Neural crest cell (in vitro differentiated cells): ENCODE results near the gene KCNN2. TPM values are rescaled to one million over a fixed set of nuclear protein-coding genes. Genes with fewer than 3 reads are reported as not detected.

Source experiments
- DNase-seq: peaks from one replicate; pipeline ENCODE4 v3.0.0; 2021; ENCODE audit warnings: low read depth, mixed read lengths, low spot score
- H3K27ac Mint-ChIP-seq: one replicate; pipeline ENCODE4 v1.8.0; 2021; ENCODE audit warnings: mild to moderate bottlenecking, mixed read lengths; ENCODE audit not compliant: unreplicated experiment
- H3K27me3 Mint-ChIP-seq: 2 replicates; pipeline ENCODE4 v1.8.0; 2021; ENCODE audit warnings: low read depth, mild to moderate bottlenecking, mixed read lengths
- H3K36me3 Mint-ChIP-seq: 2 replicates; pipeline ENCODE4 v1.8.0; 2021; ENCODE audit warnings: low read depth, mild to moderate bottlenecking, mixed read lengths
- H3K4me1 Mint-ChIP-seq: 2 replicates; pipeline ENCODE4 v1.8.0; 2021; ENCODE audit warnings: mixed read lengths
- H3K4me3 Mint-ChIP-seq: one replicate; pipeline ENCODE4 v1.8.0; 2021; ENCODE audit warnings: mild to moderate bottlenecking, mixed read lengths
- H3K9me3 Mint-ChIP-seq: 2 replicates; pipeline ENCODE4 v1.8.0; 2021; ENCODE audit warnings: mixed read lengths
- CTCF ChIP-seq: fragments of 200-600 bp; sonication (generic); conservative IDR thresholded peaks from 2 replicates; pipeline ENCODE4 v1.5.0; 2021; ENCODE audit warnings: antibody characterized with exemption, mild to moderate bottlenecking
- total RNA-seq: library from RNA; stranded (reverse); gene quantifications from 2 replicates; pipeline ENCODE4 v1.2.1, GENCODE V29; 2021

Gene KCNN2
- total RNA-seq, 1 donor from 2014 or later = 1.9 TPM

- no peaks in the 10 kb centered on the region for H3K27me3 Mint-ChIP-seq
- no peak for TF ChIP-seq CTCF
- no peaks in the 10 kb centered on the region for H3K4me1 Mint-ChIP-seq
- no peak overlapping the region for H3K27ac Mint-ChIP-seq
- H3K4me3 Mint-ChIP-seq = no peak overlapping the region
- no peak for DNase-seq
- H3K36me3 Mint-ChIP-seq = no peaks in the 10 kb centered on the region
- no peaks in the 10 kb centered on the region for H3K9me3 Mint-ChIP-seq
Measured at GRCh38 chr5:114411380-114411931, 49.6 kb downstream of the KCNN2 start.

- TF ChIP-seq CTCF = no peak
- Mint-ChIP-seq H3K4me1 (no peaks in the 10 kb centered on the region), H3K36me3 (no peaks in the 10 kb centered on the region), H3K4me3 (no peak overlapping the region), H3K27ac (no peak overlapping the region), H3K27me3 (no peaks in the 10 kb centered on the region), H3K9me3 (no peaks in the 10 kb centered on the region)
- no peak for DNase-seq
Measured at GRCh38 chr5:114412510-114413171, 50.8 kb downstream of the KCNN2 start.

GRCh38 chr5:114415760-114416159, 53.9 kb downstream of the KCNN2 start:
- Mint-ChIP-seq H3K4me1 (peaks cover 4% of the 10 kb centered on the region), H3K27ac (no peak overlapping the region), H3K36me3 (no peaks in the 10 kb centered on the region), H3K4me3 (no peak overlapping the region), H3K9me3 (no peaks in the 10 kb centered on the region), H3K27me3 (no peaks in the 10 kb centered on the region)
- TF ChIP-seq CTCF = no peak
- no peak for DNase-seq

- no peaks in the 10 kb centered on the region for H3K36me3 Mint-ChIP-seq
- H3K27ac Mint-ChIP-seq = no peak overlapping the region
- H3K9me3 Mint-ChIP-seq = no peaks in the 10 kb centered on the region
- TF ChIP-seq CTCF = no peak
- H3K27me3 Mint-ChIP-seq = no peaks in the 10 kb centered on the region
- H3K4me3 Mint-ChIP-seq = no peak overlapping the region
- no peak for DNase-seq
- H3K4me1 Mint-ChIP-seq = peaks cover 4% of the 10 kb centered on the region
Measured at GRCh38 chr5:114416254-114416653, 54.4 kb downstream of the KCNN2 start.

- Mint-ChIP-seq H3K27ac (no peak overlapping the region), H3K9me3 (no peaks in the 10 kb centered on the region), H3K4me3 (no peak overlapping the region), H3K4me1 (peaks cover 11% of the 10 kb centered on the region), H3K27me3 (no peaks in the 10 kb centered on the region), H3K36me3 (no peaks in the 10 kb centered on the region)
- DNase-seq = no peak
- no peak for TF ChIP-seq CTCF
Measured at GRCh38 chr5:114417519-114417918, 55.6 kb downstream of the KCNN2 start.
